Measurements from ENCODE around the gene KCTD20. TPM values are rescaled to one million over a fixed set of nuclear protein-coding genes. Genes with fewer than 3 reads are reported as not detected.

KCTD20 gene
- total RNA-seq, 1 donor from 2014 or later, result 37.2 TPM

- Histone ChIP-seq H3K4me3 (no peak overlapping the region), H3K27ac (no peak overlapping the region), H3K27me3 (ENCODE audit: low read depth) (no peaks in the 10 kb centered on the region), H3K4me1 (no peaks in the 10 kb centered on the region), H3K9me3 (no peaks in the 10 kb centered on the region), H3K36me3 (no peaks in the 10 kb centered on the region)
- DNase-seq (no peak), ATAC-seq (no peak)
- TF ChIP-seq CTCF (IDR thresholded peaks at IDR 0.05), result no peak
- intact Hi-C loops (cut with DNase I), result no loop called here
Observed at GRCh38 chr6:36413489-36414480, 29.0 kb upstream of the KCTD20 start.

GRCh38 chr6:36414481-36414880 is 28.3 kb upstream of the KCTD20 start:
- peak in 1 of 2 donors; percentile 12 for ATAC-seq
- no peak for TF ChIP-seq CTCF (IDR thresholded peaks at IDR 0.05)

GRCh38 chr6:36418558-36418957 is 24.2 kb upstream of the KCTD20 start:
- no peak overlapping the region for H3K27ac ChIP-seq
- peaks cover 7% of the 10 kb centered on the region for H3K4me1 ChIP-seq
- H3K4me3 ChIP-seq, result no peak overlapping the region
- ATAC-seq, result no peak
- no peaks in the 10 kb centered on the region for H3K27me3 ChIP-seq (ENCODE audit: low read depth)
- DNase-seq, result no peak
- TF ChIP-seq CTCF (IDR thresholded peaks at IDR 0.05), result no peak
- H3K36me3 ChIP-seq, result no peaks in the 10 kb centered on the region
- no peaks in the 10 kb centered on the region for H3K9me3 ChIP-seq
- intact Hi-C loops (cut with DNase I), result no loop called here

More at GRCh38 chr6:36414481-36414880, 28.3 kb upstream of the KCTD20 start:
- Histone ChIP-seq H3K4me3 (no peak overlapping the region), H3K27ac (no peak overlapping the region), H3K4me1 (no peaks in the 10 kb centered on the region), H3K27me3 (ENCODE audit: low read depth) (no peaks in the 10 kb centered on the region), H3K9me3 (no peaks in the 10 kb centered on the region), H3K36me3 (no peaks in the 10 kb centered on the region)
- no peak for DNase-seq
- intact Hi-C loops (cut with DNase I), result no loop called here

GRCh38 chr6:36419310-36419709 is 23.5 kb upstream of the KCTD20 start:
- H3K27me3 ChIP-seq (ENCODE audit: low read depth), result no peaks in the 10 kb centered on the region
- no peak overlapping the region for H3K27ac ChIP-seq
- TF ChIP-seq CTCF (IDR thresholded peaks at IDR 0.05), result no peak
- no peak overlapping the region for H3K4me3 ChIP-seq
- no peak for DNase-seq
- no peak for ATAC-seq
- intact Hi-C loops (cut with DNase I), result no loop called here
- H3K9me3 ChIP-seq, result no peaks in the 10 kb centered on the region
- no peaks in the 10 kb centered on the region for H3K36me3 ChIP-seq
- H3K4me1 ChIP-seq, result peaks cover 7% of the 10 kb centered on the region

GRCh38 chr6:36422714-36423100 is 20.1 kb upstream of the KCTD20 start:
- Histone ChIP-seq H3K27ac (peak overlapping the region; percentile 82), H3K4me1 (peaks cover 7% of the 10 kb centered on the region), H3K4me3 (peak overlapping the region; percentile 62), H3K9me3 (no peaks in the 10 kb centered on the region), H3K36me3 (no peaks in the 10 kb centered on the region), H3K27me3 (ENCODE audit: low read depth) (no peaks in the 10 kb centered on the region)
- intact Hi-C loops (cut with DNase I), result no loop called here
- DNase-seq (no peak), ATAC-seq (no peak)
- no peak for TF ChIP-seq CTCF (IDR thresholded peaks at IDR 0.05)

All from lower lobe of right lung (tissue), 2 donors.